Erythroblast (primary cell): ENCODE data around the gene PYGO2.

Source experiments
- GATA1 ChIP-seq: IDR thresholded peaks from 2 replicates; pipeline ENCODE4 v1.6.1; 2011; ENCODE audit warnings: low read depth, mild to moderate bottlenecking, control low read depth, low read length, moderate library complexity
- POLR2A ChIP-seq: IDR thresholded peaks from 2 replicates; pipeline ENCODE4 v1.6.1; 2011; ENCODE audit warnings: mild to moderate bottlenecking, low read length

GRCh38 chr1:154968731-154969130 lies 7.1 kb upstream of the PYGO2 start:
- TF ChIP-seq POLR2A (no peak), GATA1 (no peak)
